ENCODE measurements around the gene DCAF4L1.

DCAF4L1 gene

DNA sequence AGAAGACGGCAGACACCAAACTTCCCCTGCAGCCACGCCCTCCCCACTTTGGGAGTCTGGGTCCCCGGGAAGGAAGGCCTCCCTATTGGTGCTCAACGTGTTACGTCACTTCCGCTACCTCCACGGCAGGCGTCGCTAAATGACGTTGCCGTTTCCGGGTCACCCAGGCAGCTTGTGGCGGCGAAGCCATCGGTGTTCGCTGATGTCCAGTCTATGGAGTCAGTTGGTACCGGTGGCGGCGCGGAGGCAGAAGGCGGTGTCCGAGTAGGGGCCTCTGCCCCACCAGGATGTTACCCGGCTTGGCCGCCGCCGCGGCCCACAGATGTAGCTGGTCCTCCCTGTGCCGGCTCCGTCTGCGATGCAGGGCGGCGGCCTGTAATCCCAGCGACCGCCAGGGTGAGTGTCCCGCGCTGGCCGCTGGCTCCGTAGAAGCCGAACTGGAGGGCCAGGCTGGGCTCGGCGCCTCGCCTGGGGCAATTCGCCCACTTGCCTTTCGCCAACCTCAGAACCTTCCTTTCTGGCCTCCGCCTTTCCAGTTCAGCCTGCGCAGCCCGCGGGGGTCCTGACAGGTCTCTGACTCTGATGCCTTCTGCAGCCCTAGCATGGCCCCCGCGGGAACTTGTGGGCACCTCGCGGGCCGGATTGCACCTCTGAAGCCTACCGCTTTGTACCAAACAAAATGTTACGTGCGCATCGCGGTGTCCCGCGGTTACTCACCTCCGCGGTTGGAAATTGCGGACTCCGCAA is 9.0 kb downstream of the DCAF4L1 start, which contains the start of gene SLC30A9:
SLC30A9 (plus strand) TSS at position 166 of the 747 bp plus-strand sequence; CDS start at position 288, 122 bp downstream.
- DNase-seq (ENCODE audit: low read depth in 2 of 2), result peak; percentile 83 to 85

- DNase-seq (ENCODE audit: low read depth in 2 of 2), result no peak
These were observed 10.6 kb downstream of the DCAF4L1 start for GRCh38 chr4:41991916-41992767.

- DNase-seq (ENCODE audit: low read depth in 2 of 2), result no peak
These were observed 11.7 kb downstream of the DCAF4L1 start for GRCh38 chr4:41992967-41993857.

- DNase-seq (ENCODE audit: low read depth in 2 of 2), result no peak
These were observed 13.0 kb downstream of the DCAF4L1 start for GRCh38 chr4:41994461-41994985.

DNA sequence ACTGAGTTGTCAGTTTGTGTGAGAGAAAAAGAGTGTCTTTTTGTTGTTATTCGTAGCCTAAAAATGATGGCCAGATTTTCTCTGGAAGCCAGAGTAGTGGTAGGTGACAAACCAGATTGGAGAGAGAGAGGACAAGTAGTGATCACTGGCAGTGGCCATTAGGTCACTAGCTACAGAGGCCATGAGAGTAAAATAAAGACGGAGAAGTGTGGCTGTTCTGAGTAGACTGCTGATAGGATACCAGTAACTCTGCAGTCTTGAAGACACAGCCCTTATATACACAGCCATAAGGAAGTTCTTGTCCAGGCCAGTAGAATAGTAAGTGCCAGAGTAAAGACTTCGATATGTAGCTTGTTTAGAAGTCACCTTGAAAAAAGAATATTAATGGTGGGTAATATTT is 16.5 kb downstream of the DCAF4L1 start:
- DNase-seq (ENCODE audit: low read depth in 2 of 2), result no peak

- no peak for DNase-seq (ENCODE audit: low read depth in 2 of 2)
These were observed 17.8 kb downstream of the DCAF4L1 start for GRCh38 chr4:41999321-41999720.

GRCh38 chr4:42008011-42008786 is 26.6 kb downstream of the DCAF4L1 start:
- no peak for DNase-seq (ENCODE audit: low read depth in 2 of 2)

- DNase-seq (ENCODE audit: low read depth in 2 of 2), result no peak
These were observed 33.9 kb downstream of the DCAF4L1 start for GRCh38 chr4:42015438-42015837.

DNA sequence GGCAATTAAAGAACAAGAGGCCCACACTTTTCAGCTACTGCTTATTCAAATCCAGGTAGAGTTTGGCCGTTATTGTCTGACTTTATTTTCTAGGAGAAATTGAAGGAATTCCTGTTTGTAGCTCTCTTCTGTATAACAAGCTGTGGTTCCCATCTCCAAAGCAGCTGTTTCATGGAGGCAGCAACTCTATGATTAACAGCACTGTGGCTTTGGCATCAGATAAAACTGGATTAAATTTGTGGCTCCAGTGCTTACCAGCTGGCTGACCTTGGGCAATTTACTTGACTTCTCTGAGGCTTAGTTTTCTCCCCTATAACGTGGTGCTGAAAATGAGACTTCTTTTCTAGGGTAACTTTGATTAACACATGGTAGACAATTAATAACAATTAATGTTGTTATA is 36.9 kb downstream of the DCAF4L1 start:
- no peak for DNase-seq (ENCODE audit: low read depth in 2 of 2)

Data from stimulated activated CD8-positive, alpha-beta memory T cell treated with anti-CD3 and anti-CD28 coated beads, Interleukin-2, amount 100 ng/mL, for 1 hour (primary cell).